Skin epidermis (tissue), 12 donors: ENCODE data around the gene TCAP.

Experiments
- H3K27ac ChIP-seq, 21 experiments: fragments of 200-600 bp; sonication (generic) in 11 of 21; one replicate each; pipeline ENCODE4 v1.5.0; 2020; ENCODE audit warnings: mild to moderate bottlenecking in 3 of 21, inconsistent platforms in 2 of 21, moderate library complexity in 2 of 21
- H3K4me3 ChIP-seq, 7 experiments: fragments of 200-600 bp; sonication (generic) in 2 of 7; one replicate each; pipeline ENCODE4 v1.5.0; 2020; ENCODE audit warnings: inconsistent platforms in 2 of 7, mild to moderate bottlenecking in 2 of 7, moderate library complexity in 1 of 7

TCAP gene

DNA sequence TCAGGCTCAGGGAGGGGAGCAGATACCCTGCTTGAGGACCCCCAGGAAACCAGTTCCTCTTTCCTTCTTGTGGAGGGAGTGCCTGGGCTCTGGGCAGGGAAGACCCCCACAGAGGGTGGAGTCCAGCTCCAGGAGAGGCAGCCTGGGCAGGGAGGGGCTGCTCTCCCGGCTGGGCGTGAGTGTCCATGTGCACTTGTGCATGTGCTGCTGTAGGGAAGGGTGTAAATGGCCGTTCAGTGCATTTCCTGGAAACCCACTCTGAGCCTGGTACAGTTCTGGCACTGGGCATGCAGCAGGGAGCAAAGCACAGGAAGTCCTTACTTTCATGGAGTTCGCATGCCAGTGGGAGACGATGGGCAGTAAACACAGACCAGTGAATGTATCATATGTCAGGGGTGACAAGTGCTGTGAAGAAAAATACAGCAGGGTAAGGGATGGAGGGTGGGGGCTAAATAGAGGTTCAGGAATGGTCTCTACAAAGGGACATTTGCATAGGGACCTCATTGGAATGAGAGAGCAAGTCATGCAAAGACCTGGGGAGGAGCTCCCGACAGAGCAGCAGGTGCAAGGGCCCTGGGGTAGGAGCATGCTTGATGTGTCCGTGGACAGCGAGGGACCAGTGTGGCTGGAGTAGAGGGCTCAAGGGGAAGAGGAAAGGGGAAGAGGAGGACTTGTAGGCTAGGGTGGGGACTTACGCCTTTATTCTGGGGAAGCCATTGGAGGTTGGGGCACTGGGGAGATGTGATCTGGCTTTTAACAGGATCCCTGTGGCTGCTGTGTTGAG lies 22.7 kb upstream of the TCAP start:
- no peak overlapping the region for H3K27ac ChIP-seq
- H3K4me3 ChIP-seq = no peak overlapping the region

DNA sequence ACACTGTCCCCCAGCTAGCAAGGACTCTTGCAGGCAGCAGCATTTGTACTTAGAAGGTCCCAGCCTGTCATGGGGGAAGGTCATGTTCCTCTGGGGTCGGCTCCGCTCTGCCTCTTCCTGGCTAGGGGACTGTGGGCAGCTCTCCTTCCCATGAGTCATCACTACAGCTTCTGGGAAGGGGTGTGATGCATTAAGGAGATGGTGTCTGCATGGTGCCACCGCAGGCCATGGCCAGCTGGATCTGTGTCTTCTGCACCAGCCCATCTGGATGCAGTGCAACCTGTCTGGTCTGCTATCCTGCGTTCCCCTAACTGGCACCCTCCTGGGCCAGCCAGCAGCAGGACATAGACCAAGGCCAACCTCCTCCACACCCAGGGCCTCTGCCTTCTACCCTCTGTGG lies 21.9 kb upstream of the TCAP start:
- no peak overlapping the region for H3K27ac ChIP-seq

DNA sequence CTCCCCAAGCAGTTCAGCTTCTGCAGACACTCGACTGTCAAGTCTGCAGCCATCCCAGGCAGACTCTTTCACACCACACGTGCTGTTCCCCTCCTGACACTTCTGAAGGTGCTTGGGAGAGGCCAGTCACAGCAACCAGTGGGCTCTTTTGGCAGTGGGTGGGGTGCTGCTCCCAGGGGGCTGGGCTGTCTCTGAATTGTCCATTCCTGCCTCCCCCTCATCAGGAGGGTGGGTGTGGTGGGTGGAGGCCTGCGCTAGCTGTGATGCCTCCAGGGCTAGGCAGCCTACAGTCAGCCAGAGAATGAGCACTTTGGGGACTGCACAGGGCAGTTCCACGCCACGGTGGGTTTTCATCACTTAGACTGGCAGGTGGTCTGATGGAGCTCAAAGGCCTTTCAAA lies 17.9 kb upstream of the TCAP start:
- Histone ChIP-seq H3K4me3 (no peak overlapping the region), H3K27ac (no peak overlapping the region)

More for the DNA sequence above, 21.9 kb upstream of the TCAP start:
- H3K4me3 ChIP-seq = no peak overlapping the region

DNA sequence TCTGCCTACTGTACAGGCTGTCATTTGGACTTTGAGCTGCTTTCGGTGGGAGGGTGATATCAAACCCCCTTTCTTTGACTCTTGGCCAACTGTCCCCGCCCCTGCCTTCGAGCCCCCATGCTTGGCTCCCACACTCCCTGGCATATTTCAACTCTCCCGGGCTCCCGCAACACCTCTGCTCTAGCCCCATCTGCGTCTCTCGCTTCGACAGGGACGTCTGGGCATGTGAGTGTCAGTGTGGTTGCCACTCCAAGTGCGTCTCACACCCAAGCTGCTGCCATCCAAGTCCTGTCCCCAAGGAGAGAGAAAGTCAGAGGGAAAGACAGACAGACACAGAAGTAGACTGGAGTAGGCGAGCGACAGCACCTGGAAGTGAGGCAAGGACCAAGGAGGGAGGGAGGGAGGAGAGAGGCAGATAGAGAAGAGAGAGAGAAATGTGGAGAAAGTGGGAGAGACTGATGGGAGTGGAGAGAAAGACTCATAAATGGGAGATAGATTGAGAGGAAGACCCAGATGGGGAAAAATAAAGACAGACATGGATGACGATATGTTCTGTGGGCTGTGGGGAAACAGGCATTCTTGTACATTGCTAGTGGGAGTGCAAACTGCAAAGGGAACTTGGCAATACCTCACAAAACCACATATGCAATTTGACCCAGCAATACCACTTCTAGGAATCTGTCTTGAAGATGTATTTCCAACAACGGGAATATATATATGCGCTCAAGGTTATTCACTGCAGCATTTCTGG lies 16.4 kb upstream of the TCAP start:
- Histone ChIP-seq H3K27ac (peak overlapping the region in 1 of 21 experiments; percentile 13), H3K4me3 (no peak overlapping the region)

DNA sequence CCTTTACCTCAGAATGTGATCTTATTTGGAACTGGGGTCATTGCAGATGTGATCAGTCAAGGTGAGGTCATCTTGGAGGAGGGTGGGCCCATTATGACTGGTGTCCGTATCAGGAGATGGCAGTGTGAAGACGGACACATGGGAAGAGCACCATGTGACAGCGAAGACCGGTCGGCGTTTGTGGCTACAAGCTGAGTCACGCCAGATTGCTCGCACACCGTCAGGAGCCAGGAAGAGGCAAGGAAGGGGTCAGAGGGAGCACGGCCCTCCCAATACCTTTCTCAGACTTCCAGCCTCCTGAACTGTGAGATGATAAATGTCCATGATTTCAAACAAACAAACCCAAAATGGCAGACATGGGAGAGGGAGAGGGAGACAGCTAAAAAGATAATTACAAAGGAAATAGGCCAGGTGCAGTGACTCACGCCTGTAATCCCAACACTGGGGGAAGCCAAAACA lies 15.0 kb upstream of the TCAP start:
- Histone ChIP-seq H3K4me3 (no peak overlapping the region), H3K27ac (no peak overlapping the region)

DNA sequence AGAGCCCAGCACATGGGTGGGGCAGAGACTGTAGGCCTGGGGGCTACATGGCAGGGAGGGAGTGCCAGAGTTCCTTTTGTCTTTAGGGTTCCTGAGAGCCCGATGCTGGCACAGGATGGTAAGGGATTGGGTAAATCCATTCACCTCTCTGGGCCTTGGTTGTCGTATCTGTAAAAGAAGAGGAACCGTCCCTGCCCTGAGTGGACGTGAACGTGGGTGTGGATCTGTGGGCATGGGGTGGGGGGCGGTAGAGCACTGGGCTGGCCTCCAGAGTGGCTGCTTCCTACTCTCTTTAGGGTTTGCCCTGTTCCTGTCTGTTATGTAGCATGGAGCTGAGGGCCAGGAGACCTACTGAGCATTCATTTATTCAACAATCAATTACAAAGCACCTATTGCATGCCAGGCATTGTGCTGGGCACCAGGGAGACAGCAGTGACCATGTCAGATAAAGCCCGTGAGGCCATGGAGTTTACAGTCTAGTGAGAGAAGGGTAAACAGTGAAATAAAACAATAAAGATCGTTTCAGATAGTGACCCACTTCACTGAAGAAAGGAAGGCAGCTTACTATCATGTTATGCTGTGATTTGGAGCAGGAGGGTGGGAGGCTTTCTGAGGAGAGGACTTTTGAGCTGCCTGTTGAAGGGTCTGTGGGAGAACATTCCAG lies 13.1 kb upstream of the TCAP start:
- H3K27ac ChIP-seq = peak overlapping the region in 4 of 21 experiments; percentile 3 to 34 (median 10)
- H3K4me3 ChIP-seq = no peak overlapping the region

DNA sequence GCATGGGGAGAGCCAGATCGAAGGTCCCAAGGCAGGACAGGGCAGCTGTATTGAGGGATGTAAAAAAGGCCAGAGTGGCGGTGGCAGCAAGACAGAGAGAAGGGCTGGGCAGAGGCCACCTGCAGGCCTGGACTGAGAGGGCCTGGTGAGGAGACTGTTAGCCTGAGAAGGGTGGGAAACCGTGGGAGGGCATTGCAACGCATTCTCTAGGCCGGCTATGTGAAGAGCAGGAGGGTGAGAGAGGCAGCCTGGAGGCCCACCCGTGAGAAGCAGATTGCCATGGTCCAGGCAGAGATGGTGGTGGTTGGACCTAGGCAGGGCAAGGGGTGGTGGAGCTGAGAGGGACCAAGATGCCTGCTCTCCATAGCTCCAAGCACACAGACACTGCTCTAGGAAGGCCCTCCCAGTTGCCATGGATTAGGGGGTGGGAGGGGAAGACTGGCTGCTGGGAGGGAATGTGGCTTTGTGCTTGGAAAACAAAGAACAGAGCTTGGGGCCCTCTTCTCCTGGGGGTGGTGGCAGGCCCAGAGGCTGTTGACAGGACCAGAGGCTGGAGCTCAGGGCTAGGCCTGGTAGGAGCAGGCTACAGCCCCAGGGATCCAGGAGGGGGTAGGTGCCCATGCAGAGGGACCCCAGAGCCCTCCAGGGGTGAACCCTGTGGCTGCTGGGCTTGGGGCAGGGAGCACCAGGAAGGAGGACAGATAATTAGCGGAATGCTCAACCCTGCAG lies 12.4 kb upstream of the TCAP start:
- Histone ChIP-seq H3K27ac (peak overlapping the region in 2 of 21 experiments; percentile 8 to 12), H3K4me3 (no peak overlapping the region)

DNA sequence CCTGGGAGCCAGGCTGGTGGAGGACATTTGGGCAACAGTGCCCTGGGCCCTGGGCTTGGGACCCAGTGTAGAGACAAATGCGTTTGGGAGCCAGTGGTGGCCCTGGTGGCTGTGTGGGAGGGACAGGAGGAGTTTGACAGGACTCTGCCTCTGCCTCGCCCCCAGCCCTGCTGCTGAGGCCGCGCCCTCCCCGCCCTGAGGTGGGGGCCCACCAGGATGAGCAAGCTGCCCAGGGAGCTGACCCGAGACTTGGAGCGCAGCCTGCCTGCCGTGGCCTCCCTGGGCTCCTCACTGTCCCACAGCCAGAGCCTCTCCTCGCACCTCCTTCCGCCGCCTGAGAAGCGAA lies 11.9 kb upstream of the TCAP start:
- no peak overlapping the region for H3K4me3 ChIP-seq
- H3K27ac ChIP-seq = peak overlapping the region in 1 of 21 experiments; percentile 12

DNA sequence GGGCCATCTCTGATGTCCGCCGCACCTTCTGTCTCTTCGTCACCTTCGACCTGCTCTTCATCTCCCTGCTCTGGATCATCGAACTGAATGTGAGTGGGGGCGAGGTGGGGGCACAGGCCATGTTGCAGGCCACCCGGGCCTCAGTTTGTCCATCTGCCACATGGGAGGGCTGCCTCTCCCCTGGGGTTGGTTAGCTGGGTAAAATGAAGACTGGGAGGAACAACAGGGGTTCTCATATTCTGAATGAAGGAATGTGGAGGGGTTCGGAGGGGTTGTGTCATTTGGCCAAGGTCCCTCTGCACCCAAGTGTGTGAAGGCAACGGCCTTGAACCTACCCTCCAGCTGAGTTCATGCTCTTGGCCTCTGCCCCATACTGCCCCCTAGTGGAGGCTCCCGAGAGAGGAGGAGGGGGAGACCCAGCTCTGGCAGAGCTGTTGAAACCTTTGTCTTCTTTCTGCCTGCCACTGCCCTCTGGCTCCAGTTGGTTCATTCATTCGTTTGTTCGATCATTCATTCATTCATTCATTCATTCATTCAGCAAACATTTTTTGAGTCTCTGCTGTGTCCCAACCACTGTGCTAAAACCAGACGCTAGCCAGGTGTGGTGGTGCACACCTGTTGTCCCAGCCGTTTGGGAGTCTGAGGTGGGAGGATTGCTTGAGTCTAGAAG lies 11.4 kb upstream of the TCAP start:
- H3K27ac ChIP-seq = no peak overlapping the region

DNA sequence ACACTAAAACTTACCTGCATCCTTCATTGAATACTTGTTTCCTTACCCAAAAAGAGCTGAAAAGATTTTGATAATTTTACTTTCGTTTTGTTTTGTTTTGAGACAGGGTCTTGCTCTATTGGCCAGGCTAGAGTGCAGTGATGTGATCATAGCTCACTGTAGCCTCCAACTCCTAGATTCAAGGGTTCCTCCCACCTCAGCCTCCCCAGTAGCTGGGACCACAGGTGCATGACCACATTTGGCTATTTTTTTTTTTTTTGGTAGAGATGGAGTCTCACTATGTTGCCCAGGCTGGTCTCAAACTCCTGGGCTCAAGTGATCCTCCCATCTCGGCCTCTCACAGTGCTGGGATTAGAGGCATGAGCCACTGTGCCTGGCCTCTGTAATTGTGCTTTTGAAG lies 10.0 kb upstream of the TCAP start:
- H3K4me3 ChIP-seq = no peak overlapping the region
- H3K27ac ChIP-seq = no peak overlapping the region

More for the DNA sequence above, 11.4 kb upstream of the TCAP start:
- H3K4me3 ChIP-seq = no peak overlapping the region

DNA sequence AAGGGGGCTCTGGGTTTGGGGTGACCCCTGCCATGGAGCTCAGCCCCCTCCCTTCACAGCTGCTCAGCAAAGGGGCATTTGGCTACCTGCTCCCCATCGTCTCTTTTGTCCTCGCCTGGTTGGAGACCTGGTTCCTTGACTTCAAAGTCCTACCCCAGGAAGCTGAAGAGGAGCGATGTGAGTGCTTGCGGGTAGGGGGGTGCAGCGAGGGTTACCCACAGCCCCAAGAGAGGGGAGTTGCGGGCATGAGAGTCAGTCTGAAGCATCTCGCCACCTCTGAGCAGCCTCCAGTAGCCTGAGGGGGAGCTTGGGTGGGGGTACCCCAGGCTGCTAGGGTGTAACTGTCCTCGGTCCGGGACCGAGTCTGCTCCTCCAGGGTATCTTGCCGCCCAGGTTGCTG lies 6.8 kb upstream of the TCAP start:
- peak overlapping the region in 4 of 21 experiments; percentile 53 to 91 (median 76) for H3K27ac ChIP-seq
- H3K4me3 ChIP-seq = no peak overlapping the region

DNA sequence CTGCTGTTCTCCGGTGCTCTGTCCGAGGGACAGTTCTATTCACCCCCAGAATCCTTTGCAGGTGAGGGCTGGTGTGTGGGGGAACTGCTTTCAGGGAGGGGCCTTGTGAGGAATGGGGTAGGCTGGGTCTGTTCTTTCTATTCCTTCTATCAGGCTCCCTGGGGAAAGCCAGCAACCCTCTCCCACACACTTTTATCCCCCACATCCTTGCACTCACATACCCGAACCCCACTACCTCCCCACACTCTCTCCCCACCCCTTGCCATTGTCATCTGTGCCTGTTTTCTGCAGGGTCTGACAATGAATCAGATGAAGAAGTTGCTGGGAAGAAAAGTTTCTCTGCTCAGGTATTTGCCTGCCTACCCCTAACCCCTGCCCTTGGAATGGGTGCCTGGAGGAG lies 6.4 kb upstream of the TCAP start:
- Histone ChIP-seq H3K27ac (peak overlapping the region in 11 of 21 experiments; percentile 9 to 91 (median 51)), H3K4me3 (no peak overlapping the region)

DNA sequence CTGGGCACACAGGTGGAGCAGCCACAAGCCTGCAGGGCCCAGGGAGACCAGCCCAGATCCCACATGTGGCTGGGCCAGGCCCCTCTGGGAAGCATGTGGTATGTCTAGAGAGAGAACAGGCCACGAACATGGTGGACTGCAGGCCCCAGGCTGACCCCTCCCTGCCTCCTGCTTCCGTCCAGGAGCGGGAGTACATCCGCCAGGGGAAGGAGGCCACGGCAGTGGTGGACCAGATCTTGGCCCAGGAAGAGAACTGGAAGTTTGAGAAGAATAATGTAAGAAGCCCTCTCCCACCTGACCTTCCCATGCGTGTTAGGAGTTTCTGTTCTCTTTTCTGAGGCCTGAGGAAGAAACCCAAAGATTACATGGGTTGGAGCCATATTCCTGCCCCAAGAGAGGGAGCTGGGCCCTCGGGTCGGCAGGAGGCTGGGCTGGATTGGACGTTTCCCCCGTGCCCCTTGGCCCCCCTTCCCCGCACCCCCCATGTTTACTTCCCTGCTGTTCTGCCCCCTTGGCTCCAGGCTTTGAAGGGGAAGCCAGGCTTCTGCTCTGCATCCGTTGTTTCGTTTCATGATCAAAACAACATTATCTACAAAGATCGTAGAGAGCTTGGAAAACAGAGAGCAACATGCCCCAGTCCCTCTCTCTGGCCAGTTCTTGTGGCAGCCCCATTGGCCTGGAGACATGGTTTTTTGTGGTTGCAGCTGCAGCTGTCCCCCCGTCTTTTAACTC lies 5.7 kb upstream of the TCAP start:
- no peak overlapping the region for H3K4me3 ChIP-seq
- peak overlapping the region in 13 of 21 experiments; percentile 9 to 91 (median 51) for H3K27ac ChIP-seq

DNA sequence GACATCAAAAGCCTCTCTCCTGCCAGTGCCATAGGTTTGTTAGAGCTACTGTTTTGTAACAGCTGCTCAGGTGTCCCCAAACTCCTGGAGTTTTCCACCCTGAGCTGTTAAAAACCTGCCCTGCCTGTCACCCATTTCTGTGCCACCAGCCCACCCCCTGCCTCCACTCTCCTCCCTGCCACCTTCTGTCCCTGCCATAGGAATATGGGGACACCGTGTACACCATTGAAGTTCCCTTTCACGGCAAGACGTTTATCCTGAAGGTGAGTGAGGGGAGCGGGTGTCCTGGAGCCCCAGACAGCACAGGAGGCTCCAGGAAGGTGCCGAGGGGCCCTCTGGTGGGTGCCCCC lies 5.2 kb upstream of the TCAP start:
- no peak overlapping the region for H3K4me3 ChIP-seq

DNA sequence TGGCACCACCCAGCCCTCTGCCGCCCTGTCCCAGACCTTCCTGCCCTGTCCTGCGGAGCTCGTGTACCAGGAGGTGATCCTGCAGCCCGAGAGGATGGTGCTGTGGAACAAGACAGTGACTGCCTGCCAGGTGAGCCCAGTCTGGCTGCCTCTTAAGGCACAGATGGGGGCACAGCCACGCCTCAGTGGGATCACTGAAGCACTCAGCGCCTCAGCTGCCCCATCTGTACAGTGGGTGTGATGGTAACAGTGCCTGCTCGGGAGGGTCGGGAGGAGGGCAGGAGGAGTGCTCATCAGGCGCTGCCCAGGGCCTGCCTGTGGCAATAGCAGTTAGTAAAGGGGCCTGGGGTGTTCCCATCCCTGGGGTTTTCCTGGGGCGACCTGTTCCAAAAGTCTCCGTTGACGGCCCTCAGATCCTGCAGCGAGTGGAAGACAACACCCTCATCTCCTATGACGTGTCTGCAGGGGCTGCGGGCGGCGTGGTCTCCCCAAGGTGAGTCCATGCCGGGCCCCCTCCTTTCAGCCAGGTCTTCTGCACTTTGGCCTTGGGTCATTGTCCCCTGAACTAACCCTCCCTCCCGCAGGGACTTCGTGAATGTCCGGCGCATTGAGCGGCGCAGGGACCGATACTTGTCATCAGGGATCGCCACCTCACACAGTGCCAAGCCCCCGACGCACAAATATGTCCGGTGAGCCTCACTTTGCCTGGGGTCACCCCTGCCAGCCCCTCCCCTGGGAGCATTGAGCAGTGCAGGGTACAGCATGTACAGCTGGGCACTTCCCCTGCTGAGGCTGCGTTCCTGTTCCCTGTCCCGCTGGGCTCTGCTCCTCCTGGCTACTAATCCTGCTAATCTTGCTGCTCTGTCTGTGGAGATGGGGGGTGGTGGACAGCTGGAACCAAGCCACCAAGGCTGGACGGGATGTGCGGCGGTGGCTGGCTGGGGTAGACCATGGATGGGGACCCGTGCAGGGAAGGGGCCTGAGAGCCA lies 4.5 kb upstream of the TCAP start:
- Histone ChIP-seq H3K4me3 (no peak overlapping the region), H3K27ac (peak overlapping the region in 10 of 21 experiments; percentile 19 to 91 (median 52))

More for the DNA sequence above, 5.2 kb upstream of the TCAP start:
- H3K27ac ChIP-seq = peak overlapping the region in 11 of 21 experiments; percentile 19 to 91 (median 51)

DNA sequence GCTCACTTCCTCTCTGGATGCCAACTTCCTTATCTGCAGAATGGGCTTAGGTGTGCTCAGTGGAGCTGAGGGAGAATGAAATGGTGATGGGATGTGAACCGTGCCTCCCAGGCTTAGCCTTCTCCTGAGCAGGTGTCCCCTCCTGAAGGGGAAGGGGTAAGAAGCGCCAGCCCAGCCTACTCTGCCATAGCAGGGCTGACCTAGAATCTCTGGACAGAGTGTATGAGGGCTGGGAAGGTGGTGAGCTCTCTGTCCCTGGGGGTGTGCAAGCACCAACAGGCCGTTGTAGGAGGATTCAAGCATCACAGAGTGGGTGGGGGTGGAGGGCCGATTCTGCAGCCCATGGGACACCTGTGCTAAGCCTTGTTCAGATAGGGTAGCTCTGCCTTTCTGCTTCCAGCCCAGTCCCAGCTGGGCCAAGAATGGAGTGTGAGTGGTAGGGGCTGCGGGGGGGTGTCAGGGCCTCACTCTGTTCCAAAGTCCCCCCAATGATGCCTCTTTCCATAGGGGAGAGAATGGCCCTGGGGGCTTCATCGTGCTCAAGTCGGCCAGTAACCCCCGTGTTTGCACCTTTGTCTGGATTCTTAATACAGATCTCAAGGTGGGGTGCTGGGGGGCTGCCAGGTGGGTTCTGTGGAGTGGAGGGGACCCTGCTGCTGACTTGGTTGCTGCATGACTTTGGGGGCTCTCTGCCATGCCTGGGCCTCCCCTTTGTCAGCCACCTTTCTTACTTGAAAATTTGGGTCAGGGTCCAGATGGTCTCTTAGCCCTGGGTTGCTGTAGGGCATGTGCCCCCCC lies 3.2 kb upstream of the TCAP start:
- H3K27ac ChIP-seq = peak overlapping the region in 1 of 21 experiments; percentile 0
- H3K4me3 ChIP-seq = no peak overlapping the region
